Tibial artery (tissue), 4 donors: ENCODE measurements around the gene TFPI.

Experiments used
- DNase-seq, 2 donors: peaks; one replicate each; pipeline ENCODE4 v3.0.0-alpha.2; 2019
- H3K27ac ChIP-seq, 2 donors: fragments of 200-600 bp; sonication (generic) in 1 of 2; 1 replicate in 1 of 2; 2 replicates in 1 of 2; pipeline ENCODE4 v1.5.1; 2018 to 2019; ENCODE audit warnings: mild to moderate bottlenecking in 1 of 2
- H3K27me3 ChIP-seq, 2 donors: fragments of 200-600 bp; sonication (generic) in 1 of 2; one replicate each; pipeline versions ENCODE4 v1.5.1 to v1.6.0; 2016 to 2019
- H3K36me3 ChIP-seq, 3 donors: fragments of 200-600 bp; sonication (generic) in 2 of 3; one replicate each; pipeline ENCODE4 v1.5.1; 2016 to 2019; ENCODE audit warnings: mild to moderate bottlenecking in 2 of 3
- H3K4me1 ChIP-seq, 4 donors: fragments of 200-600 bp; sonication (generic) in 2 of 4; 1 replicate in 3 of 4; 2 replicates in 1 of 4; pipeline ENCODE4 v1.5.1; 2016 to 2019
- H3K4me3 ChIP-seq, 2 donors: fragments of 200-600 bp; sonication (generic) in 1 of 2; 1 replicate in 1 of 2; 2 replicates in 1 of 2; pipeline ENCODE4 v1.5.1; 2018 to 2019; ENCODE audit warnings: mild to moderate bottlenecking in 2 of 2
- H3K9me3 ChIP-seq, 3 donors: fragments of 200-600 bp; sonication (generic) in 1 of 3; one replicate each; pipeline ENCODE4 v1.5.1; 2016 to 2019
- intact Hi-C: fragments of 100-400 bp; cut with DNase I; formaldehyde crosslinking; loops from one replicate; pipeline ENCODE4 v1.15.0; 2023; ENCODE audit warnings: low total_unique reads
- TF ChIP-seq, protein P1 (sequence below), 2 experiments: fragments of 200-600 bp in 1 of 2; fragments of 450-650 bp in 1 of 2; IDR thresholded peaks; one replicate each; pipeline ENCODE4 v1.5.1; 2017 to 2019; ENCODE audit warnings: antibody characterized with exemption in 2 of 2, mild to moderate bottlenecking in 1 of 2, moderate library complexity in 1 of 2

TFPI gene

DNA sequence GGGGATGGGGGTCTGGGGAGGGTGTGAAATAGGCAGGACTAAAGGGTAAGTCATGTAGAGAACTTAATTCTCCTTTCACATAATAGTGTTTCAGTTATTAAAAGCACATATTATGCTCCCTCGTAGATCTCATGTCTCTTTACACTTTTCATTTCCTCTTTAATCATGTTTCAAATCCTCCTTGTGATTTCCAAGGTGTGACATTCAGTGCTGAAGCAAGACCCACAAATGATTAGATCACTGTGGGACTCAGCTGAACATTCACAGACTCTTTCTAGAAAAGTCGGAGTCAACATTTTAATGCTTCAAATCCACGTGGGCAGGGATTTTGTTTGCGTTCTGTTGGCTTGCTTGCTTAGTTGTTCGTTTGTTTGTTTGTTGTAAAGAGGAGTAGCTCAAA lies 71.4 kb downstream of the TFPI start:
- TF ChIP-seq, protein P1, sequence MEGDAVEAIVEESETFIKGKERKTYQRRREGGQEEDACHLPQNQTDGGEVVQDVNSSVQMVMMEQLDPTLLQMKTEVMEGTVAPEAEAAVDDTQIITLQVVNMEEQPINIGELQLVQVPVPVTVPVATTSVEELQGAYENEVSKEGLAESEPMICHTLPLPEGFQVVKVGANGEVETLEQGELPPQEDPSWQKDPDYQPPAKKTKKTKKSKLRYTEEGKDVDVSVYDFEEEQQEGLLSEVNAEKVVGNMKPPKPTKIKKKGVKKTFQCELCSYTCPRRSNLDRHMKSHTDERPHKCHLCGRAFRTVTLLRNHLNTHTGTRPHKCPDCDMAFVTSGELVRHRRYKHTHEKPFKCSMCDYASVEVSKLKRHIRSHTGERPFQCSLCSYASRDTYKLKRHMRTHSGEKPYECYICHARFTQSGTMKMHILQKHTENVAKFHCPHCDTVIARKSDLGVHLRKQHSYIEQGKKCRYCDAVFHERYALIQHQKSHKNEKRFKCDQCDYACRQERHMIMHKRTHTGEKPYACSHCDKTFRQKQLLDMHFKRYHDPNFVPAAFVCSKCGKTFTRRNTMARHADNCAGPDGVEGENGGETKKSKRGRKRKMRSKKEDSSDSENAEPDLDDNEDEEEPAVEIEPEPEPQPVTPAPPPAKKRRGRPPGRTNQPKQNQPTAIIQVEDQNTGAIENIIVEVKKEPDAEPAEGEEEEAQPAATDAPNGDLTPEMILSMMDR (IDR thresholded peaks at IDR 0.05) = no peak
- H3K4me3 ChIP-seq = no peak overlapping the region
- peaks cover 0 to 3% (median 0%) of the 10 kb centered on the region in 4 donors for H3K4me1 ChIP-seq
- no peak overlapping the region for H3K27ac ChIP-seq
- intact Hi-C loops = no loop called here
- no peaks in the 10 kb centered on the region for H3K27me3 ChIP-seq
- H3K36me3 ChIP-seq = peaks cover 8 to 13% (median 10%) of the 10 kb centered on the region in 3 donors
- no peak for DNase-seq
- H3K9me3 ChIP-seq = no peaks in the 10 kb centered on the region

DNA sequence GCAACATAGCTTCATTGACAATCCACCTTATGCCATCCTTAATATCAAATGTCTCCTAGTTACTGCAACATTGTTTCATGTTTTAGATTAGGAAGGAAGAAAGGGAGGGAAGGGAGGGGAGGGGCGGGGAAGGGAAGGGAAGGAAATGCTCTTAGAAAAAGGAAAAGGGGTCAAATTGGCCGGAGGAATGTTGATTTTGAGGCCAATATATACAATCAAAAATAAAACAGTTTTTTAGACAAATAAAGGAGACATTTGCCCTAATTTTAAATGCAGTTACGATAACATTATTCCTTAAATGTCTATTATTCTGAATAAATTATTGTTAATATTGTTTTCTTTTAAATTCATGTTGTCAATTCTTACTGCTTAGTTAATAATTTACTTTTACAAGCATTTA lies 72.7 kb downstream of the TFPI start:
- Histone ChIP-seq H3K36me3 (peaks cover 8 to 13% (median 10%) of the 10 kb centered on the region in 3 donors), H3K27me3 (no peaks in the 10 kb centered on the region), H3K4me3 (no peak overlapping the region), H3K9me3 (no peaks in the 10 kb centered on the region), H3K4me1 (peaks cover 0 to 15% (median 3%) of the 10 kb centered on the region in 4 donors), H3K27ac (no peak overlapping the region)
- TF ChIP-seq, protein P1 (IDR thresholded peaks at IDR 0.05) = no peak
- intact Hi-C loops = no loop called here
- no peak for DNase-seq

DNA sequence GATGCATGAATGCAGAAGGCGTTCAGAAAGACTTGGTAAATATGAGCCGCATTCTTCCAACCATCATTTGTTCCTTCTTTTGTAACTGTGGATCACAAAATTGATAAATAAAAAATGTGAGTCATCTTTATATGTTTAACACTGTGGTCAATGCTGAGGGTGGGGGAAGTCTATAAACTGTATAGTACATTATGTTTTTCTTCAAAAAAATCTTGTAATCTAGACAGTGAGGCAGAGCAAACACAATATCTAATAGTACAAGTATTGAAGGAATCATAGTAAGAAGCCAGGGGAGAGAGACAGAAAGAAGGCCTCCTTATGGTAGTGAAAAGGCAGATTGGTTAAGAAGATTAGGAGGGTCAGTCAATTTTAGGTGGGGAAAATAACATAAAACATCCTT lies 75.5 kb downstream of the TFPI start:
- Histone ChIP-seq H3K27ac (no peak overlapping the region), H3K4me1 (peaks cover 0 to 19% (median 3%) of the 10 kb centered on the region in 4 donors), H3K9me3 (no peaks in the 10 kb centered on the region), H3K36me3 (peaks cover 8 to 17% (median 10%) of the 10 kb centered on the region in 3 donors), H3K4me3 (no peak overlapping the region), H3K27me3 (no peaks in the 10 kb centered on the region)
- TF ChIP-seq, protein P1 (IDR thresholded peaks at IDR 0.05) = no peak
- no peak for DNase-seq
- intact Hi-C loops = no loop called here

DNA sequence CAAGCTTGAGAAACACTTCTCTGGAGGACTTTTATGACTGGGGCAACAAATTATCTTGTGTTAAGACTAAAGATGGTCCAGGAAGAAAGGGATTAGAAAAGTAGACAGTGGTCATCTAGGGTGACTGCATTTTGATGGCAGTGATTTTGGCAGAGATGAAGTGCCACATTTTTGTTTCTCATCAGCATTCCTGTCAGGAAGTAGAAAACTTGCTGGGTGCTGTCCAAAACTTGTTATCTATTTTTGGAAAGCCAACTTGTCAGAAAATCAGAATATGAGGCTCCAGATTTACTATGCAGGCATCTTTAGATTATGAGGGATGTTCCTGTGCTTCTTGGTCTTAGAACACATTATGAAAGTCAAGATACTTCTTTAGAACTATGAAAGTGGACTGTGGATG lies 77.2 kb downstream of the TFPI start:
- H3K27ac ChIP-seq = no peak overlapping the region
- H3K4me3 ChIP-seq = no peak overlapping the region
- DNase-seq = no peak
- H3K4me1 ChIP-seq = peaks cover 0 to 19% (median 3%) of the 10 kb centered on the region in 4 donors
- H3K27me3 ChIP-seq = no peaks in the 10 kb centered on the region
- no peaks in the 10 kb centered on the region for H3K9me3 ChIP-seq
- intact Hi-C loops = no loop called here
- peaks cover 0 to 24% (median 5%) of the 10 kb centered on the region in 3 donors for H3K36me3 ChIP-seq
- TF ChIP-seq, protein P1 (IDR thresholded peaks at IDR 0.05) = no peak

DNA sequence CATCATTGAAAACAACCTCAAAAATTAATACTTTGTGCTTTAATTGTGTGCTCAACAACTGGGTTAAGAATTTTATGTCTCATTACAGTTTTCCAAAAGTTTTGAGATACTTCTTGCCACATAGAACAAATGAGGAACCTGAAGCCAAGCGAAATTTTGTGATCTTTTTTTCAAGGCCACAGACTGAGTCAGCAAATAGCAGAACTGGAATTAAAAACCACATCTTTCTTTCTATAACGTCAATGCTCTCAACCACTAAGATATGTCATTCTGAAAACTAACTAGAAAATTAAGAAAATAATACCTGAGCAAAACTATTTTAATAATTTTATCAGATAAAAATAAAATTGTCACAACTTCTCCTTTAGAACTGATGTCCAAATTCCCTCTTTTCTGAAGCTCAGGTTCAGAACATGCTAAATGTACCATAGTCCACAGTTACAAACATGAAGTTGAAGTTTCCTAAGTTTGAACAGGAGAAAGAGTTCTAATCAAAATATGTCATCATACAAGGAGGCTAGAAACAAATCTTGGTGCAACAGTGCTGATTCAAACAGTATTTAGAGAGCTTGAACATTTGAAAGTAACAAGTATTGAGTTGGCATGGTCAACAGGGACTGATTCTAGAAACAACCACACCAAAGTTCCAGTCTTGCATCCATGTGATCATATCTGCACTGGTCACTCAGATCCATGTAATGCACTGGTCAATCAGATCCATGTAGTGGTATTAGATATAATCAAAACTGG lies 78.6 kb downstream of the TFPI start:
- H3K4me3 ChIP-seq = no peak overlapping the region
- TF ChIP-seq, protein P1 (IDR thresholded peaks at IDR 0.05) = no peak
- no peak overlapping the region for H3K27ac ChIP-seq
- no peaks in the 10 kb centered on the region for H3K27me3 ChIP-seq
- no peaks in the 10 kb centered on the region for H3K9me3 ChIP-seq
- intact Hi-C loops = no loop called here
- H3K36me3 ChIP-seq = peaks cover 0 to 24% (median 5%) of the 10 kb centered on the region in 3 donors
- no peak for DNase-seq
- H3K4me1 ChIP-seq = peaks cover 0 to 19% (median 3%) of the 10 kb centered on the region in 4 donors
